Fibroblast of lung (primary cell): ENCODE data around the gene NKX3-2. TPM values are rescaled to one million over a fixed set of nuclear protein-coding genes. Genes with fewer than 3 reads are reported as not detected.

Experiments
- DNase-seq, 2 donors: peaks; one replicate each; pipeline versions ENCODE4 v3.0.0 to v3.0.0-alpha.2; 2010; ENCODE audit warnings: low read depth in 2 of 2
- H2AFZ ChIP-seq: 2 replicates; pipeline ENCODE4 v1.5.1; 2012; ENCODE audit warnings: low read length, control low read depth, inconsistent platforms
- H3K27ac ChIP-seq: 2 replicates; pipeline ENCODE4 v1.5.1; 2011; ENCODE audit warnings: low read length, control low read depth; ENCODE audit not compliant: insufficient read depth
- H3K27me3 ChIP-seq: 2 replicates; pipeline ENCODE4 v1.5.1; 2011; ENCODE audit warnings: mild to moderate bottlenecking, low read length; ENCODE audit not compliant: control insufficient read depth, insufficient read depth
- H3K36me3 ChIP-seq: 2 replicates; pipeline ENCODE4 v1.5.1; 2011; ENCODE audit warnings: low read length; ENCODE audit not compliant: control insufficient read depth, insufficient read depth
- H3K4me1 ChIP-seq: 2 replicates; pipeline ENCODE4 v1.5.1; 2011; ENCODE audit warnings: low read length; ENCODE audit not compliant: control insufficient read depth, insufficient read depth; ENCODE audit errors: extremely low read depth
- H3K4me2 ChIP-seq: 2 replicates; pipeline ENCODE4 v1.5.1; 2011; ENCODE audit warnings: low read length, control low read depth; ENCODE audit not compliant: insufficient read depth; ENCODE audit errors: extremely low read depth
- H3K4me3 ChIP-seq, 4 experiments: fragments of 200-600 bp in 1 of 4; sonication (generic) in 1 of 4; replicated peaks in 1 of 4; 2 replicates each; pipeline ENCODE4 v1.5.1; 2011 to 2016; ENCODE audit warnings: low read length in 4 of 4, low read depth in 3 of 4, mild to moderate bottlenecking in 3 of 4, control low read depth in 2 of 4, inconsistent platforms in 1 of 4, mixed read lengths in 1 of 4; ENCODE audit not compliant: insufficient read depth in 1 of 4; ENCODE audit errors: control extremely low read depth in 1 of 4
- H3K79me2 ChIP-seq: 2 replicates; pipeline ENCODE4 v1.5.1; 2012; ENCODE audit warnings: mild to moderate bottlenecking, low read length, inconsistent platforms; ENCODE audit not compliant: control insufficient read depth, insufficient read depth
- H3K9ac ChIP-seq: 2 replicates; pipeline ENCODE4 v1.5.1; 2011; ENCODE audit warnings: mild to moderate bottlenecking, low read length, control low read depth; ENCODE audit not compliant: insufficient read depth
- H3K9me3 ChIP-seq: 2 replicates; pipeline ENCODE4 v1.5.1; 2012; ENCODE audit warnings: low read depth, low read length; ENCODE audit not compliant: control insufficient read depth, insufficient read depth
- H4K20me1 ChIP-seq: 2 replicates; pipeline ENCODE4 v1.5.1; 2011; ENCODE audit warnings: low read length; ENCODE audit not compliant: control insufficient read depth, insufficient read depth; ENCODE audit errors: extremely low read depth
- CTCF ChIP-seq, 2 donors: IDR thresholded peaks in 1 of 2; conservative IDR thresholded peaks in 1 of 2; 1 replicate in 1 of 2; 2 replicates in 1 of 2; pipeline ENCODE4 v1.5.1; 2011 to 2012; ENCODE audit warnings: low read length in 2 of 2, control low read depth in 1 of 2, inconsistent platforms in 1 of 2, low read depth in 1 of 2, mild to moderate bottlenecking in 1 of 2
- EZH2 ChIP-seq: IDR thresholded peaks from 2 replicates; pipeline ENCODE4 v1.5.1; 2012; ENCODE audit warnings: low read length, control low read depth, mild to moderate bottlenecking; ENCODE audit errors: missing control alignments
- polyA plus RNA-seq, 2 donors: library from polyadenylated mRNA; depleted of rRNA in 1 of 2; stranded (reverse) in 1 of 2; unstranded in 1 of 2; fragments of >200 nt; gene quantifications; 2 replicates each; pipeline ENCODE4 v1.2.1, GENCODE V29; 2011 to 2012; ENCODE audit warnings: missing spikeins in 1 of 2
- total RNA-seq: library from RNA; depleted of rRNA; stranded (reverse); fragments of >200 nt; gene quantifications from 2 replicates; pipeline ENCODE4 v1.2.1, GENCODE V29; 2014

The NKX3-2 gene
- total and polyA plus RNA-seq, 2 donors (not counting 1 experiment from before 2014, with no cell fraction given): 0.24 to 1.3 TPM

GRCh38 chr4:13559413-13559812 is 15.1 kb upstream of the NKX3-2 start:
- no peak for TF ChIP-seq CTCF (conservative IDR thresholded peaks at IDR 0.05 in 1 of 2, IDR thresholded peaks at IDR 0.05 in 1 of 2; ENCODE audit: low read depth in 1 of 2, low read length in 2 of 2)
- no peak for TF ChIP-seq EZH2
- Histone ChIP-seq H2AFZ (no peak overlapping the region), H3K9ac (no peak overlapping the region), H3K27me3 (no peaks in the 10 kb centered on the region), H3K27ac (no peak overlapping the region), H3K9me3 (no peaks in the 10 kb centered on the region), H3K36me3 (no peaks in the 10 kb centered on the region), H3K4me1 (no peaks in the 10 kb centered on the region), H3K79me2 (no peaks in the 10 kb centered on the region), H3K4me3 (no peak overlapping the region), H3K4me2 (no peak overlapping the region), H4K20me1 (no peaks in the 10 kb centered on the region)
- peak; percentile 29 to 80 for DNase-seq

DNA sequence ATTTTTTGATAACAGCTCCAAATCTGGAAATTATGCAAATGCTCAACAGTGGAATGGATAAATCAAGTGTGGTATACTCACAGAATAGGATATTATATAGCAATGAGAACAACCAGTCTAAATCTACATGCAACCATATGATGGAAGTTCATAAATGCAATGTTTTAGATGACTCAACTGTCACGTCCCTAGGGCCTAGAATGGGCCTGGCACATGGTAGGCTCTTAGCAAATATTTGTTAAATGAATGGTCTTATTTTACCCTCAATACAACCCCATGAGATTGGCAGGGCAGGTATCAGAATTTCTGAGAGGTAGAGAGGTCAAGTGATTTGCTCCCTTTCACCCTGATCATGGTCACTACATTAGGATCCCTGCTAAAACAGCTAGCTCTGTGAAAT is 14.6 kb upstream of the NKX3-2 start:
- Histone ChIP-seq H3K4me1 (no peaks in the 10 kb centered on the region), H3K27me3 (no peaks in the 10 kb centered on the region), H3K4me2 (no peak overlapping the region), H3K9me3 (no peaks in the 10 kb centered on the region), H3K79me2 (no peaks in the 10 kb centered on the region), H3K4me3 (no peak overlapping the region), H3K27ac (no peak overlapping the region), H3K9ac (no peak overlapping the region), H3K36me3 (no peaks in the 10 kb centered on the region), H2AFZ (no peak overlapping the region), H4K20me1 (no peaks in the 10 kb centered on the region)
- DNase-seq: no peak
- TF ChIP-seq EZH2 (no peak), CTCF (conservative IDR thresholded peaks at IDR 0.05 in 1 of 2, IDR thresholded peaks at IDR 0.05 in 1 of 2; ENCODE audit: low read depth in 1 of 2, low read length in 2 of 2) (no peak)

- Histone ChIP-seq H3K4me2 (no peak overlapping the region), H3K9me3 (no peaks in the 10 kb centered on the region), H2AFZ (no peak overlapping the region), H3K4me1 (no peaks in the 10 kb centered on the region), H3K36me3 (no peaks in the 10 kb centered on the region), H3K27ac (no peak overlapping the region), H3K27me3 (no peaks in the 10 kb centered on the region), H3K4me3 (no peak overlapping the region), H3K79me2 (no peaks in the 10 kb centered on the region), H3K9ac (no peak overlapping the region), H4K20me1 (no peaks in the 10 kb centered on the region)
- no peak for DNase-seq
- no peak for TF ChIP-seq CTCF (conservative IDR thresholded peaks at IDR 0.05 in 1 of 2, IDR thresholded peaks at IDR 0.05 in 1 of 2; ENCODE audit: low read depth in 1 of 2, low read length in 2 of 2)
- TF ChIP-seq EZH2: no peak
These were observed 11.0 kb upstream of the NKX3-2 start for GRCh38 chr4:13555325-13555724.
